Psoas muscle (tissue), 8 donors: Measurements from ENCODE around the gene MMP26. TPM values are rescaled to one million over a fixed set of nuclear protein-coding genes. Genes with fewer than 3 reads are reported as not detected.
"Not testable (repeated sequence)": the region's sequence is repeated elsewhere in the genome, so short reads cannot be mapped to it uniquely, and the experiment has no call there.

ENCODE experiments used
- ATAC-seq, 4 donors: fragments of 200-7000 bp; cut with Tn5 transposase; one replicate each; pipeline ENCODE4 v1.9.1; 2020; ENCODE audit warnings: moderate library complexity in 3 of 4, mild to moderate bottlenecking in 2 of 4
- DNase-seq, 2 donors: peaks; one replicate each; pipeline ENCODE4 v3.0.0-alpha.2; 2020
- H3K27ac ChIP-seq: fragments of 200-600 bp; one replicate; pipeline ENCODE4 v1.8.0; 2022
- H3K27me3 ChIP-seq, 3 donors: fragments of 200-600 bp in 1 of 3; one replicate each; pipeline versions ENCODE4 v1.6.1 to v1.8.0; 2013 to 2022; ENCODE audit warnings: low read length in 2 of 3, mild to moderate bottlenecking in 2 of 3, moderate library complexity in 1 of 3; ENCODE audit not compliant: insufficient read depth in 3 of 3
- H3K36me3 ChIP-seq, 2 donors: fragments of 200-600 bp in 1 of 2; one replicate each; pipeline versions ENCODE4 v1.6.1 to v1.8.0; 2013 to 2022; ENCODE audit warnings: low read depth in 1 of 2, mild to moderate bottlenecking in 1 of 2, moderate library complexity in 1 of 2; ENCODE audit not compliant: insufficient read depth in 1 of 2
- H3K4me1 ChIP-seq: fragments of 200-600 bp; one replicate; pipeline ENCODE4 v1.8.0; 2022
- H3K4me3 ChIP-seq: fragments of 200-600 bp; one replicate; pipeline ENCODE4 v1.8.0; 2022; ENCODE audit warnings: mild to moderate bottlenecking
- H3K9me3 ChIP-seq: fragments of 200-600 bp; one replicate; pipeline ENCODE4 v1.8.0; 2022
- CTCF ChIP-seq: fragments of 200-600 bp; IDR thresholded peaks from one replicate; pipeline ENCODE4 v1.8.0; 2022; ENCODE audit warnings: antibody characterized with exemption
- WGBS, 3 donors: extraction: QIAGEN DNeasy Blood & Tissue Kit; methylation state at CpG; one replicate each; pipeline versions ENCODE4 v1.1.6 to v1.1.7; 2013; 5-methylcytosine and 5-hydroxymethylcytosine counted together
- intact Hi-C, 2 donors: fragments of 100-400 bp; cut with DNase I; formaldehyde crosslinking; loops; one replicate each; pipeline versions ENCODE4 v1.11.0 to v1.14.2; 2022
- polyA plus RNA-seq, 3 donors: library from polyadenylated mRNA; stranded (reverse); fragments of 200-250 nt; gene quantifications; one replicate each; pipeline ENCODE4 v1.2.3, GENCODE V29; 2013
- total RNA-seq, 4 donors: library from RNA; stranded (reverse); fragmentation: NEBNext Ultra II Directional in 2 of 4; extraction: Animal tissue kit (Norgen Biotek cat#: 25700) in 2 of 4; gene quantifications; one replicate each; pipeline versions ENCODE4 v1.2.1 to v1.2.4, GENCODE V29; 2021 to 2023
- donor health status: healthy with polysubstance abuse.
- donor health status: DM: no; HTN: no; CAD: no; lungs with moderate emphysema.
- donor health status: Bipolar disorder and iron deficiency.
- donor health status: healthy.
- donor health status: DM: yes; HTN: yes; CAD: no.
- donor health status: DM: no; HTN: no; CAD: no.
- donor health status: DM: no; HTN: no; CAD: no.
- donor health status: DM: yes; HTN: yes; CAD: no.

Gene MMP26
- total and polyA plus RNA-seq, 7 donors, result not detected

GRCh38 chr11:4704790-4705334, 278 bp downstream of the MMP26 start:
- no peaks in the 10 kb centered on the region for H3K36me3 ChIP-seq
- no peak for DNase-seq
- H3K4me3 ChIP-seq, result no peak overlapping the region
- H3K4me1 ChIP-seq, result peaks cover 4% of the 10 kb centered on the region
- 53 to 65% (median 62%) methylated on average over 8 of the region's 8 CpGs for WGBS, 3 donors
- intact Hi-C loops, result no loop called here
- no peak overlapping the region for H3K27ac ChIP-seq
- no peaks in the 10 kb centered on the region for H3K27me3 ChIP-seq
- TF ChIP-seq CTCF, result no peak
- peak; percentile 19 to 59 (median 48) for ATAC-seq
- H3K9me3 ChIP-seq, result no peaks in the 10 kb centered on the region

GRCh38 chr11:4713241-4713640, 8.7 kb downstream of the MMP26 start:
- no peak for TF ChIP-seq CTCF
- no peak for DNase-seq

GRCh38 chr11:4714300-4714699, 9.7 kb downstream of the MMP26 start:
- no peaks in the 10 kb centered on the region for H3K9me3 ChIP-seq
- no peak for ATAC-seq
- no peak overlapping the region for H3K4me3 ChIP-seq
- no peak for DNase-seq
- H3K4me1 ChIP-seq, result no peaks in the 10 kb centered on the region
- intact Hi-C loops, result no loop called here
- 73 to 77% (median 76%) methylated on average over 5 of the region's 5 CpGs for WGBS, 3 donors
- no peak for TF ChIP-seq CTCF
- no peaks in the 10 kb centered on the region for H3K36me3 ChIP-seq
- H3K27ac ChIP-seq, result no peak overlapping the region
- H3K27me3 ChIP-seq, result peaks cover 0 to 2% (median 0%) of the 10 kb centered on the region in 3 donors

More at GRCh38 chr11:4713241-4713640, 8.7 kb downstream of the MMP26 start:
- intact Hi-C loops, result no loop called here
- peaks cover 0 to 2% (median 0%) of the 10 kb centered on the region in 3 donors for H3K27me3 ChIP-seq
- H3K36me3 ChIP-seq, result no peaks in the 10 kb centered on the region
- 33 to 46% (median 38%) methylated on average over 1 of the region's 1 CpG for WGBS, 3 donors
- no peak for ATAC-seq
- H3K9me3 ChIP-seq, result no peaks in the 10 kb centered on the region
- no peaks in the 10 kb centered on the region for H3K4me1 ChIP-seq
- H3K4me3 ChIP-seq, result no peak overlapping the region
- H3K27ac ChIP-seq, result no peak overlapping the region

GRCh38 chr11:4722616-4723534, 18.3 kb downstream of the MMP26 start:
- H3K4me1 ChIP-seq, H3K9me3 ChIP-seq, H3K27me3 ChIP-seq, H3K27ac ChIP-seq, H3K36me3 ChIP-seq, DNase-seq, H3K4me3 ChIP-seq, intact Hi-C loops, ATAC-seq: not testable (repeated sequence)
- 79 to 82% (median 81%) methylated on average over 33 of the region's 33 CpGs for WGBS, 3 donors

GRCh38 chr11:4727171-4727570, 22.6 kb downstream of the MMP26 start:
- Histone ChIP-seq H3K36me3 (no peaks in the 10 kb centered on the region), H3K4me1 (no peaks in the 10 kb centered on the region), H3K27ac (no peak overlapping the region), H3K27me3 (no peaks in the 10 kb centered on the region), H3K4me3 (no peak overlapping the region), H3K9me3 (no peaks in the 10 kb centered on the region)
- TF ChIP-seq CTCF, result no peak
- intact Hi-C loops, result no loop called here
- ATAC-seq (no peak), DNase-seq (no peak)
- WGBS, 3 donors, result 84 to 89% (median 85%) methylated on average over 2 of the region's 2 CpGs
